GM18505 (cell line): ENCODE data around the gene CRIP2.

ENCODE experiments used
- ATAC-seq: cut with Tn5 transposase; IDR thresholded peaks from one replicate; pipeline ENCODE4 v1.9.1; 2021; ENCODE audit not compliant: unreplicated experiment
- POLR2A ChIP-seq: IDR thresholded peaks from 4 replicates; pipeline ENCODE4 v1.6.1; 2011; ENCODE audit warnings: borderline replicate concordance; ENCODE audit not compliant: insufficient read depth, insufficient read length; ENCODE audit errors: extremely low read depth

Gene CRIP2

GRCh38 chr14:105449276-105450122 lies 25.1 kb upstream of the CRIP2 start:
- no peak for TF ChIP-seq POLR2A
- no peak for ATAC-seq

DNA sequence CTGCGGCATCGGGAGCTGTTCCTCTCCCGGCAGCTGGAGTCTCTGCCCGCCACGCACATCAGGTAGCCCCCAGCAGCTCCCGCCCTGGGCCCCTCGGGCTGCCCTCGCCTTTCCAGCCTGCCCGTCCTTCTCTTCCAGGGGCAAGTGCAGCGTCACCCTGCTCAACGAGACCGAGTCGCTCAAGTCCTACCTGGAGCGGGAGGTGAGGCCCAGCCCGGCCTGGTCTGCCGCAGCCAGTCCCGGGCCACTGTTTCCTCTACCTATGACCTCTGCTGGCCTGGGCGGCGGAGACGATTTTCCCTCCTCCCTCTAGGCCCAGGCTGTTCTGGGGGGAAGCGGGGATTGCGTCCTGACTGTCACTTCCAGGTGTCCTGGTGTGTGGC lies 24.5 kb upstream of the CRIP2 start:
- ATAC-seq: no peak
- TF ChIP-seq POLR2A: no peak

DNA sequence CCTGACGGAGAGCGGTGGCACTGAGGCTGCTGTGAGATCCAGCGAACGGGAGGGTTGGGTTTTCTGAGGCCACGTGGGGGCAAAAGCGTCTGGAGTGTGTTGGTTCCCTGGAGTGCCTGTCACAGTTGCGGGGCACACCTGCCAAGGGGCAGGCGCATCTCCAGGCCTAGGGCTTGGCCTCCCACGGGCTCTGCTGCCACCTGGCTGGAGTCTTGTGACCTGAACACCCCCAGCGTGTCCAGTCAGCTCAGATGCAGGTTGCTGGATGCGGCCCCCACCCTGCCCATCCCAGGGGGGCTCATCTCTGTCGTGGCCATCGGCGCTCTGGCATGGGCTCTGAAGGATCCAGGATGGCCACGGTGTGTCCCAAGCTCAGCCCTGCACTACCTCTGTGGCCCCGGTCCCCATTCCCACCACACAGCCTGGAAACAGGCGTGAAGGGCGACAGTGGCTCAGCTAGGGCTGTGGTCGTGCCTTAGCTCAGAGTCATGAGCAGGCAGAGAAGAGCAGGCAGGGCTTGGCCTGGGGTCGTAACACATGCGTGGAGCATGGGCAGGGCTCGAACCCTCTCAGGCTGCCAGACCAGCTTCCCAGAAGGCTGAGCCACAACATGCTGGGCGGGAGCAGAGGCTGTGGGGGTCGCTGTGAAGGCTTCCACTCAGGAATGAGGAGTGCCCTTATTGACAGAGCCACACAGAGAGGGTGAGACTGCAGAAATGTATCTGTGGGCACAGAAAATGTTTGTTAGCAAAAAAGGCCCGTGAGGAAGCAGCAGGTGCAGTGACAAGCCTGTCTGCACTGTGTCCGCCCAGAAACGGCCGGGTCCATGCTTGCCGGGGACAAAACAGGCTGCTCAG lies 23.5 kb upstream of the CRIP2 start:
- no peak for TF ChIP-seq POLR2A
- no peak for ATAC-seq

DNA sequence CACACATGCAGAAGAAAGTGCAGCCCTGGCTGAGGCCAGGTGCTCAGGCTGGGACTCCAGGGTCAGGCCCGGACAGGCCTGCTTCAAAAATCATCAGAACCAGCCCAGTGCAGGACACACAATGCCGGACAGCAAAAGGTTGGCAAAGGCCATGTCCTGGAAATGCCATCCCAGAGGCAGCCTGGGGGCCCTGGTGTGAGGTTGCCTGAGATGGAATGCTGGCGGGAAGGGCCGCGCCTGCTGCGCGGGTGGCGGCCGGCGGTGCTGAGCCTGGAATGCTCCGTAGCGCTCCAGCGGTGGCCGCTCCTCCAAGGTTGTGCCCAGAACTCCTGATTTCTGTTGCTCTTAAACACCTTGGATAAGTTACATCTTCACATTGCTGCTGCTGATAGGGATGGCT lies 21.7 kb upstream of the CRIP2 start:
- ATAC-seq: no peak
- TF ChIP-seq POLR2A: no peak

DNA sequence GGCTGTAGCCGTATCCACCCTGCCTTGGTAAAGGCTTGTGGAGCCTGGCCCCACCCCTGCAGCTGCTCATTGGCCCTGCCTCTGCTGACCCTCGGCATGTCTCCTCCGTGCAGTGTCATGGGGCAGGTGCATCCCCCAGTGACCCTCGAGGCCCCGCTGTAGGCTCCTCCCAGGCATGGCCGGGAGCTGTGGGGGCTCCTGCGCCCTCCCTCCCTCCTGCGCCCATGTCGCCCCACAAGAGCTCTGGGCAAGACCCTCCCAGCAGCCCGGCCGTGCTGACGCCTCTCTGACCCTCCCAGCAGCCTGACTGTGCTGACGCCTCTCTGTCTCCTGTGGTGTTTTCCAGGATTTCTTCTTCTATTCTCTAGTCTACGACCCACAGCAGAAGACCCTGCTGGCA lies 20.8 kb upstream of the CRIP2 start:
- TF ChIP-seq POLR2A: no peak
- ATAC-seq: no peak

- TF ChIP-seq POLR2A: no peak
- ATAC-seq: no peak
Observed at GRCh38 chr14:105455086-105455640, 19.5 kb upstream of the CRIP2 start.

GRCh38 chr14:105455766-105456660 lies 18.6 kb upstream of the CRIP2 start:
- no peak for ATAC-seq
- no peak for TF ChIP-seq POLR2A

GRCh38 chr14:105456736-105457617 lies 17.6 kb upstream of the CRIP2 start:
- no peak for TF ChIP-seq POLR2A
- no peak for ATAC-seq

DNA sequence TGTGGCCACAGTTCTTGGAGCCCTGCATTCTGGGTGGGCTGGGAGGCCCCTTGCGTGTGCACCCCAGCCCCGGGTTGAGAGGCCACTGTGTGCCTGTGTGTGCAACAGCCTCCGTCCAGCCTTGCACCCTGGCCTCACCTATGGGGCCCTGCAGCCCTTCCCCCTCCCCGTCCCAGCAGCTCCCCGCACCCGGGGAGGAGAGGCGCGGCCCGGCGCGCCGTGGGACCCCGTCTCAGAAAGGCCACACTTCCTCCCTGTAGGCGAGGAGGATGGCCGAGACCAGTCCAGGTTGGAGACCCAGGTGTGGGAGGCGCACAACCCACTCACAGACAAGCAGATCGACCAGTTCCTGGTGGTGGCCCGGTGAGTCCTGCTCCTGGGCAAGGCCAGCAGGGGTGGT lies 16.6 kb upstream of the CRIP2 start:
- no peak for TF ChIP-seq POLR2A
- no peak for ATAC-seq

- ATAC-seq: no peak
- no peak for TF ChIP-seq POLR2A
Observed at GRCh38 chr14:105458571-105458970, 16.1 kb upstream of the CRIP2 start.

GRCh38 chr14:105460116-105460515 lies 14.5 kb upstream of the CRIP2 start:
- no peak for ATAC-seq
- no peak for TF ChIP-seq POLR2A

DNA sequence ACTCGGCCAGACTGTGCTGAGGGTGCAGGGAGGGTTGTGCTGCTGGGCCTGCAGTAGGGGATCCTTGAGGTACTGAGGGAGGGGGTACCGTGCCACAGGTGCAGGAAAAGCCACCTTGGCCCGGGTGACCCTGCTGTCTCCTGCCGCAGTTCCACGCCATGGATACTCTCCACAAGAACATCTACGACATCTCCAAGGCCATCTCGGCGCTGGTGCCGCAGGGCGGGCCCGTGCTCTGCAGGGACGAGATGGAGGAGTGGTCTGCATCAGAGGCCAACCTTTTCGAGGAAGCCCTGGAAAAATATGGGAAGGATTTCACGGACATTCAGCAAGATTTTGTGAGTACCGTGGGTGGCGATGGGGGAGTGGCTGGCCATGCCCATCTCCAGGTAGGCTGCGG lies 14.0 kb upstream of the CRIP2 start:
- ATAC-seq: no peak
- TF ChIP-seq POLR2A: no peak

- no peak for ATAC-seq
- TF ChIP-seq POLR2A: no peak
Observed at GRCh38 chr14:105461903-105462302, 12.7 kb upstream of the CRIP2 start.

DNA sequence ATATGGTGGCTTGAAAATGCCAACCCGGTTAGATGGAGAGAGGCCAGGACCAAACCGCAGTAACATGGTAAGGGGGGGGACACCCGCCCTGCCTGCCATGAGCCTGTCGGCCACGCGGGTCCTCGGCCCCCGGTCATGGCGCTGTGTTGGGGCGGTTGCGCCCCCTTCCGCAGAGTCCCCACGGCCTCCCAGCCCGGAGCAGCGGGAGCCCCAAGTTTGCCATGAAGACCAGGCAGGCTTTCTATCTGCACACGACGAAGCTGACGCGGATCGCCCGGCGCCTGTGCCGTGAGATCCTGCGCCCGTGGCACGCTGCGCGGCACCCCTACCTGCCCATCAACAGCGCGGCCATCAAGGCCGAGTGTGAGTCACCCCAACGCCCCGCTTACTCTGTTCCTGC lies 10.1 kb upstream of the CRIP2 start:
- TF ChIP-seq POLR2A: no peak
- no peak for ATAC-seq
